OCI-LY3 (cell line): ENCODE results near the gene CARNS1.

ENCODE experiments used
- H2AFZ ChIP-seq: fragments of 200-600, 300-600 bp; shearing (Covaris generic); 2 replicates; pipeline ENCODE4 v1.6.0; 2014; ENCODE audit warnings: antibody characterized with exemption, low read depth, low read length
- H3K27ac ChIP-seq: fragments of 200-600, 300-600 bp; sonication (generic); 2 replicates; pipeline ENCODE4 v1.5.1; 2014; ENCODE audit warnings: mild to moderate bottlenecking, low read length, moderate library complexity, mixed read lengths
- H3K27me3 ChIP-seq: fragments of 200-600, 300-600 bp; sonication (generic); 2 replicates; pipeline ENCODE4 v1.6.1; 2014; ENCODE audit warnings: low read depth, low read length, mixed read lengths
- H3K36me3 ChIP-seq: fragments of 200-600, 300-600 bp; sonication (generic); replicated peaks from 2 replicates; pipeline ENCODE3; 2014; ENCODE audit warnings: low read depth, low read length, mixed read lengths
- H3K4me1 ChIP-seq: fragments of 300-600, 200-600 bp; sonication (generic); 2 replicates; pipeline ENCODE4 v1.6.1; 2014; ENCODE audit warnings: low read length, mixed read lengths
- H3K4me2 ChIP-seq: fragments of 200-600, 300-600 bp; sonication (generic); 2 replicates; pipeline ENCODE4 v1.6.1; 2014; ENCODE audit warnings: low read length, mixed read lengths
- H3K4me3 ChIP-seq: fragments of 300-600, 200-600 bp; sonication (generic); 2 replicates; pipeline ENCODE4 v1.5.1; 2014; ENCODE audit warnings: antibody characterized with exemption, mild to moderate bottlenecking, low read length, moderate library complexity
- H3K79me2 ChIP-seq: fragments of 300-600, 200-600 bp; shearing (Covaris generic); 2 replicates; pipeline ENCODE4 v1.6.1; 2014; ENCODE audit warnings: mild to moderate bottlenecking, low read length, mixed read lengths
- H3K9ac ChIP-seq: fragments of 300-600, 200-600 bp; shearing (Covaris generic); 2 replicates; pipeline ENCODE4 v1.6.0; 2014; ENCODE audit warnings: mild to moderate bottlenecking, low read length, moderate library complexity
- H3K9me3 ChIP-seq: fragments of 200-600, 300-600 bp; shearing (Covaris generic); 2 replicates; pipeline ENCODE4 v1.6.1; 2014; ENCODE audit warnings: low read length, mixed read lengths; ENCODE audit not compliant: insufficient read depth
- H4K20me1 ChIP-seq: fragments of 200-600, 300-600 bp; sonication (generic); 2 replicates; pipeline ENCODE4 v1.6.1; 2016; ENCODE audit warnings: low read length, mixed read lengths; ENCODE audit not compliant: insufficient read depth
- CTCF ChIP-seq: fragments of 200-600, 300-600 bp; sonication (generic); IDR thresholded peaks from 2 replicates; pipeline ENCODE4 v1.5.1; 2014; ENCODE audit warnings: antibody characterized with exemption, low read length, low read depth
- EZH2phosphoT487 ChIP-seq: fragments of 200-600 bp; shearing (Covaris generic); IDR thresholded peaks from 2 replicates; pipeline ENCODE4 v1.6.1; 2018; ENCODE audit warnings: antibody characterized with exemption, mixed run types, low read depth

Gene CARNS1

DNA sequence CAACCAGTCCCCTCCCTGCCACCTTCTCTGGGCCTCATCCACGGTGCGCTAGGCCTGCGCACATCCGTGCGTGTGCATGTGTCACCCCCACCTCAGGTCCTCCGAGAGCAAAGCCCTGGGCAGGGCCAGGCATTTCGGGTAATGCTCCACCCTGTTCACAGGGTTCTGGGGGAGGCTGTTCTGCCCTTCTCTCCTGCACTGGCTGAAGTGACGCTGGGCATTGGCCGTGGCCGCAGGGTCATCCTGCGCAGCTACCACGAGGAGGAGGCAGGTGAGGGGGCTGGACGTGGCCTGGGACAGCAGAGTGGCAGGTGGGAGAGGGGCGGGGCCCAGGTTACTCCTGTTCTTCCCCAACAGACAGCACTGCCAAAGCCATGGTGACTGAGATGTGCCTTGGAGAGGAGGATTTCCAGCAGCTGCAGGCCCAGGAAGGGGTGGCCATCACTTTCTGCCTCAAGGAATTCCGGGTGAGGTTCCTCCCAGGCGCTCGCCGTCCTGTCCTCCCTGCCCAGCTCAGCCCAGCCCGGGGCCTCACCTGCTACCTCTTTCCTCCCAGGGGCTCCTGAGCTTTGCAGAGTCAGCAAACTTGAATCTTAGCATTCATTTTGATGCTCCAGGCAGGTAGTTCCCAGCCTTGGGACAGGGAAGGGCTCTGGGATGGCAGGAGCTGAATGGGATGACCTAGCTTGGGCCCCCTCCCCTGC lies 19.8 kb upstream of the CARNS1 start:
- Histone ChIP-seq H3K4me1 (peaks cover 15% of the 10 kb centered on the region), H2AFZ (no peak overlapping the region), H3K9ac (no peak overlapping the region), H3K79me2 (peaks cover 30% of the 10 kb centered on the region), H3K27me3 (no peaks in the 10 kb centered on the region), H3K9me3 (no peaks in the 10 kb centered on the region), H3K27ac (no peak overlapping the region), H3K4me2 (no peak overlapping the region), H3K4me3 (no peak overlapping the region), H4K20me1 (peaks cover 9% of the 10 kb centered on the region; the same call in 1 of the 2 replicates), H3K36me3 (peaks cover 51% of the 10 kb centered on the region)
- no peak for TF ChIP-seq CTCF
- no peak for TF ChIP-seq EZH2phosphoT487

GRCh38 chr11:67396259-67396581 lies 19.3 kb upstream of the CARNS1 start:
- TF ChIP-seq EZH2phosphoT487 (no peak), CTCF (no peak)
- Histone ChIP-seq H3K27me3 (no peaks in the 10 kb centered on the region), H3K79me2 (peaks cover 30% of the 10 kb centered on the region), H3K4me2 (no peak overlapping the region), H2AFZ (no peak overlapping the region), H3K36me3 (peaks cover 53% of the 10 kb centered on the region), H3K9me3 (no peaks in the 10 kb centered on the region), H3K9ac (no peak overlapping the region), H3K27ac (no peak overlapping the region), H3K4me1 (peaks cover 13% of the 10 kb centered on the region), H4K20me1 (peaks cover 11% of the 10 kb centered on the region; the same call in 1 of the 2 replicates), H3K4me3 (no peak overlapping the region)

- TF ChIP-seq CTCF = no peak
- no peak for TF ChIP-seq EZH2phosphoT487
- H3K4me3 ChIP-seq = no peak overlapping the region
- no peak overlapping the region for H2AFZ ChIP-seq
- peaks cover 29% of the 10 kb centered on the region for H3K79me2 ChIP-seq
- no peak overlapping the region for H3K4me2 ChIP-seq
- peaks cover 13% of the 10 kb centered on the region for H3K4me1 ChIP-seq
- H3K27ac ChIP-seq = no peak overlapping the region
- no peaks in the 10 kb centered on the region for H3K27me3 ChIP-seq
- H3K36me3 ChIP-seq = peaks cover 53% of the 10 kb centered on the region
- H4K20me1 ChIP-seq = peaks cover 11% of the 10 kb centered on the region; the same call in 1 of the 2 replicates
- no peak overlapping the region for H3K9ac ChIP-seq
- no peaks in the 10 kb centered on the region for H3K9me3 ChIP-seq
Observed at GRCh38 chr11:67396587-67397389, 18.7 kb upstream of the CARNS1 start.

DNA sequence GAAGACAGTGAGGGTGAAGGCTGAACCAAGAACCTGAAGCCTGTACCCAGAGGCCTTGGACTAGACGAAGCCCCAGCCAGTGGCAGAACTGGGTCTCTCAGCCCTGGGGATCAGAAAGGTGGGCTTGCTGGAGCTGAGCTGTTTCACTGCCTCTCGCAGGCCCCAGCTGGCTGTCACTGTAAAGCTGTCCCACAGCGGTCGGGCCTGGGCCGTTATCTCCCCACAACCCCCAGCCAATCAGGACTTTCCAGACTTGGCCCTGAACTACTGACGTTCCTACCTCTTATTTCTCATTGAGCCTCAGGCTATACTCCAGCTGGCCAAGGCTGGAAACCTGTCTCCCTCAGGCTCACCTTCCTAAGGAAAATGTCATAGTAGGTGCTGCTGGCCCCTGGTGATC lies 17.9 kb upstream of the CARNS1 start:
- H3K9ac ChIP-seq = no peak overlapping the region
- peaks cover 11% of the 10 kb centered on the region; the same call in 1 of the 2 replicates for H4K20me1 ChIP-seq
- H3K4me1 ChIP-seq = peaks cover 17% of the 10 kb centered on the region

More for the DNA sequence above, 17.9 kb upstream of the CARNS1 start:
- no peaks in the 10 kb centered on the region for H3K9me3 ChIP-seq
- no peak overlapping the region for H3K27ac ChIP-seq
- no peak overlapping the region for H3K4me2 ChIP-seq
- no peak overlapping the region for H2AFZ ChIP-seq
- H3K36me3 ChIP-seq = peaks cover 53% of the 10 kb centered on the region
- no peak overlapping the region for H3K4me3 ChIP-seq
- no peaks in the 10 kb centered on the region for H3K27me3 ChIP-seq
- no peak for TF ChIP-seq EZH2phosphoT487
- no peak for TF ChIP-seq CTCF
- peaks cover 23% of the 10 kb centered on the region for H3K79me2 ChIP-seq
